NCI-H69 (cell line): ENCODE results near the gene MYO9A.

Experiments used
- DNase-seq: peaks from one replicate; lab custom pipeline; 2025; lab: John Stamatoyannopoulos, UW

Gene MYO9A

GRCh38 chr15:71853543-71853942 is 264.4 kb downstream of the MYO9A start:
- DNase-seq, result no peak

GRCh38 chr15:71844916-71845315 is 273.0 kb downstream of the MYO9A start:
- DNase-seq, result no peak

GRCh38 chr15:71841563-71841962 is 276.4 kb downstream of the MYO9A start:
- no peak for DNase-seq

DNA sequence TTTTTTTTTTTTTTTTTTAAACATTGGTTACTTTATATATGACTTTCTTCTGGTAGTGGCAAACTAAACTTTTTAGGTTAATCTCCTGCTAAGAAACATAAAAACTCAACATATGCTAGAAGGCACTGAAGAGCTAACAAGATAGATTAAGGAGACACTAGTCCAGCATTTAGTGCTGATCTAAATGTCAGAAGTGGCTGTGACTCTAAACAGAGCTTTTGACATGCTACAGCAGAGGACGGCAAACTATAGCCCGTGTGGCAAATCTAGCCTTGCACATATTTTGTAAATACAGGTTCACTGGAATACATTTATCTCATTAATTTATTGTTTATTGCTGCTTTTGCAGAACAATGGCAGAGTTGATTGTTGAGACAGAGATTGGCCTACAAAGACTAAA is 287.0 kb downstream of the MYO9A start:
- no peak for DNase-seq

DNA sequence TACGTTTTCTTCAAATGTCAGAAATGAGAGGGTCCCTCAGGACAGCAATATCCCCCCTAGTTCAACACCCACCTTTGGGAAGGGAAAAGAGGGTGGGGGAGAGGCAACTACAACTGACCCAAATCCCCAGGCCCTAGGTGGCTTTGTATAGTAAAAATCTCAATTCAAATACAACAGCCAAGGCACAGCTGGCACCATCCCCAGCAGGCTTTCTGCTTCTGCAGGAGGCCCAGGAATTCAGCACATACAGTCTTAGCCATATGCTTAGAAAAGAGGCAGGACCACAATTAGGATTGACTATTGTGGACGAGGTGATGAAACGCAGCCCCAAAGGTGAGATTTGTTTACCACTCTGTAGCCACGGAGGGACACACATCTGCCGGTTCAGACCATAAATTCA is 291.8 kb downstream of the MYO9A start:
- DNase-seq, result peak; percentile 73

DNA sequence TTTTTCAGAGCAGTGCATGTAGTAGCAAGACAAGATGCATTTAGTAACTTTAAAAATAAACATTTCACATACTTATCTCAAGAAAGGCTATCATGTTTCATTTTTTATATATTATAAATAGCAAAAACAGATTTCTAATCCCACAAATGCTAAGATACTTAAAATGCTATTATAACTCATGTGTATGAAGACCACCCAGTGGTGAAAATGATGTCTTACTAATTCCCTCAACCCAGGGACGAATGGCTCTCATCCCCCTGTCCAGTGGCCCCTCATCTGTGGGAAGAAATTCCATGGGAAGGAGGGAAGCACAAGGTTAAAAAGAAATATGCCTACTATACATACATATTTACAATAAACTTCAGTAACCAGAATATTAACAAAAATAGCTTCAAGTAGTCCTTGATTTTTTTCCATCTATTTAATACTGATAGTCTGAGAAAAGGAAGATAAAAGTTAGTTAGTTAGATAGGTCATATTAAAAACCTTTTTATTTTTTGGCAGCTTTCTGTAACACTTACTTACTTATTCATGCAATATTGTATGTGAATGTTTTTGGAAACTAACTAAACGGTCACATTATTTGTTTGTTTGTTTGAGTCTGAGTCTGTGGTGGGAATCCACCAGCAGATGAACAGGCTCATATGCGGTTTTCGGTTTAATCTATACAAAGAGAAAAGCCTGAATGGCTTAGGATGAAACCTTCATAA is 292.8 kb downstream of the MYO9A start:
- DNase-seq, result no peak

DNA sequence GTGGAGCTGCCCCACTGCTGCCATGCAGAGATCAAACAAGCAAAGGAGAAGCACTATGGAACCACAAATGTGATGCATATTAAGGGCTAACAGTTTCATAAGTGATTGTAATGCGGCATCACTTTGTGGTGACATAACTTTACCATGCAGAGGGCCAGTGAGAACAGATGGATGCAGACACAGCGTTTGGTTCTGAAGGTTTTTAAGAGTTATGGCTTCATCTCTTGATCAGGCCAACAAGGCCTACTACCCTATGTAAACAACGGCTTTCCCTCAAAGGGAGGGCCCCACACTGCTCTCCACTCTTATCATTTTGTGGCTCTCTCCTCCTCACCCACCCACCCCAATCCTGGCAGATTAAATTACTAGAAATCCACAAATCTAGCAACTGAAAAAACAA is 294.1 kb downstream of the MYO9A start:
- DNase-seq, result peak; percentile 8

- peak; percentile 28 for DNase-seq
Measured at GRCh38 chr15:71822890-71823630, 294.9 kb downstream of the MYO9A start.

DNA sequence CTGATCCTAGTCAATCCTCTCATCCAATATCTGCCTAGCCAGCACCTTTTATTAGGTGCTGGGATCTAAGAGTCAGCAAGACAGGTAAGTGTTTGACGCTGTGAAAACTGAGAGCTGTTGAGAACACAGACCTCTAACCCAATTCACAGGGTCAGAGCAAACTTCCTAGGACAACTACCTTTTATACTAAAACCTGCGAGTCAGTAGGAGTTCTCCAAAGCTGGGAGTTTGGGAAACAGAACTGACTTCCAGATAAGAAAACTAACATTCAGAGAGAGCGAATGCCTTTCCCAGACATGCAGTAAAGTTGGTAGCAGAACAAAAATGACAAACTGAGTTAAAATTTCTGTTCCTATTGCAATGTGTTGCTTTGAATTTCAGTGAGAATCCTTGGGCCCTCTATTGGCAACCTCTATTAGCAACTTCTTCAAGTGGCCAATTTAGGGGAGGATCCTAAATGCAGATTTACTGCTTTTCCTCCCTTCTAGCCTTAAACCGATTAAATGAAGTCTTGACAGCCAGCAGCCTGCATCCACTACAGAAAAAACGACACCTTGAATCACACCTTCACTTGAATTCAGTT is 296.3 kb downstream of the MYO9A start:
- no peak for DNase-seq

DNA sequence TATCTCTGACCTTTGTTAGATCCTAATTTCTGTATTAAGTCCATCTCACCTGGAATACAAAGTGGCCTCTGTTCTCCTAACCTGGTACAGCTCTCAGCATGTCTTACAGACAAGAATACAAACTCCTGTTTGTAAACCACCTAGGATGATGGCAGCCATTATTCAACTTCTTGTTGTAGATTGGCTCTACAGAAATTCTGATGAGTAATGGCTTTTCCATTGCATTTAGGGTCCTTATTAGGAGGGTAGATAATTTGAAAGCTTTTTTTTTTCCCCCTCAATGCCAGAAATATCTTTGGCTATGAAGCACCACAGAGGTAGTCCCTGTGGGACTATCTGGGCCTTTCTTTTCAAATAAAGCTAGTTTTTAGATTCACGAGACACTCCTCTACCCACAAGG is 297.8 kb downstream of the MYO9A start:
- DNase-seq, result no peak

- no peak for DNase-seq
Measured at GRCh38 chr15:71817351-71817750, 300.6 kb downstream of the MYO9A start.

DNA sequence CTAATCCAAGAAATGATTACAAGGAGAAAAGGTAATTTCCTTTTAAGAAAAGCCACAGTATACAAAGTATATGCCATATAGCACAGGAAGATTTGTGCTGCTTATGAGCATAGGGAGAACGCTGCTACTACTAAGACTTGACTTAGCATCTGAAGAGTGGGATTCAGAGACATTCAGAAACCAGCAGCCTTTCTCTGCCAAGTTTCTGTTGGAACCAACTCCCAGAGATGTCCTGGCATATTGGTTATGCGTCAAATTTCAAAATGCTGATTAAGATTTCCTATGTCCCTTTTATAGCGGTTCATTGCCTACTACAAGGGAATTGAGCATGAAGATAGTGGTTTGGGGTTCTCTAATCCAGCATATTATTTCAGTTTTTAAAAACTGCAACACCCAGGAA is 302.6 kb downstream of the MYO9A start:
- no peak for DNase-seq

GRCh38 chr15:71813723-71814470 is 304.1 kb downstream of the MYO9A start:
- DNase-seq, result no peak

- DNase-seq, result no peak
Measured at GRCh38 chr15:71812966-71813722, 304.8 kb downstream of the MYO9A start.

- DNase-seq, result peak; percentile 6
Measured at GRCh38 chr15:71811752-71812735, 305.9 kb downstream of the MYO9A start.

- peak; percentile 51 for DNase-seq
Measured at GRCh38 chr15:71811036-71811736, 306.8 kb downstream of the MYO9A start.

DNA sequence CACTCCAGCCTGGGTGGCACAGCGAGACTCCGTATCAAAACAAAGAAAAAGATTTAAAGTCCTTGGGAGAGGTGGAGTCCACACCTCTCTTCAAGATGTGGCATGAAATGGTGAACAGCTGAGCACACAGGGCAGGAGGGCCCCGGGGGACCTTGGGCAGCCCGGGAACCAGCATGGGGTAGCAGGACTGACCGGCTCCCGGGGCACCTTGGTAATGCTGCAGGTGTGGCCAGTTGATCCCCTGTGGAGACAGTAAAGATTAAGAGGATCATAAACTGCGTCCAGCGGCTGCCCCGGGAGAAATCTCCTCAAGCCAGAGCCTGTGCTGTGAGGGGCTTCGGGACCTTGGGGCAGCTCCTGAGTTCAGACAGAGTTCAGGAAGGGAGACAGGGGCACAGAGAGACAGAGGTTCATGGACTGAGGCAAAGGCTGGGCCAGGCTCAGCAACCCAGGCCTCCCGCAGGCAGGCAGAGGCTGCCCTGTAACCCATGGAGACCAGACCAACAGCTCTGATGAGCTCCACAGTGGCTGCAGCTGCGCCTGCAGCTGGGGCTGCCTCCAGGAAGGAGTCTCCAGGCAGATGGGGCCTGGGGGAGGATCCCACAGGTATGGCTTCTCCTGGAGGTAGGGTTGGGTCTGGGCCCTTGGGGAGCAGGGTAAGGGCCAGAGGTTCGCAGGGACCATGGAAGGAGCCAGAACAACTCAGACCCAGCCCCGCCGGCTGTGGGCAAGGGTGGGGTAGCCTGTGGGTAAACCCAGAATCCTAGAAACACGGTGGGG is 307.5 kb downstream of the MYO9A start, which contains the start of gene NR2E3:
TSS of gene NR2E3 (plus strand) at position 299 of the 780 bp plus-strand sequence. CDS start at position 489, 190 bp downstream.
- peak; percentile 92 for DNase-seq

DNA sequence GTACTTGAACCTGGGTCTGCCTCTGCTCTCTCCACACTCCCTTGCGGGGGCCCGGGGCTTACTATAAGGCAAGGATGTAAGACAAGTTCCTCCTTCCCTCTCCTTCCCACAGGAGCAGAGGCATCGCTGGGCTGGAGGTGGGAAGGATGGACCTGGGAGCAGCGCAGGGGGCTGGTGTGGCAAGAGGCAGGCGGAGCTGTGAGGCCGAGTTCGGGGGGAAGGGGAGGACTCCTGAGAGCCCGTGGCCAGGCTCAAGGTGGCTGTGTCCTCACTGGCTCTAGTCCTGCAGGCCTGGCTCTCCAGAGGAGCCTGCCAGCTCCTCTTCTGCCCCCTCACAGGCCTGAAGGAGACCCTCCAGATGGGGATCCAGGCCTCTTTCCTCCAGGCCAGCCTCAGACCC is 308.6 kb downstream of the MYO9A start:
- DNase-seq, result no peak
